Measurements from ENCODE around the gene KRT5. TPM values are rescaled to one million over a fixed set of nuclear protein-coding genes. Genes with fewer than 3 reads are reported as not detected.

The KRT5 gene
- total RNA-seq, 4 donors from 2014 or later, result 4.6 to 452 (median 18.6) TPM

- no peaks in the 10 kb centered on the region for H3K36me3 ChIP-seq
- H3K9me3 ChIP-seq, result no peaks in the 10 kb centered on the region
- peaks cover 0 to 4% (median 0%) of the 10 kb centered on the region in 3 donors for H3K4me1 ChIP-seq
- 100% methylated on average over 1 to 2 of the region's 17 CpGs for WGBS, 2 donors (ENCODE audit: low coverage in 1 of 2)
- TF ChIP-seq POLR2AphosphoS5 (IDR thresholded peaks at IDR 0.05), result no peak
- no peak for TF ChIP-seq POLR2A (IDR thresholded peaks at IDR 0.05)
- no peak for TF ChIP-seq CTCF (IDR thresholded peaks at IDR 0.05)
- TF ChIP-seq EP300 (IDR thresholded peaks at IDR 0.05), result no peak
- peaks cover 15% of the 10 kb centered on the region for H3K27me3 ChIP-seq
- no peak overlapping the region for H3K4me3 ChIP-seq
- H3K27ac ChIP-seq, result no peak overlapping the region
- no peak for ATAC-seq
Measured at GRCh38 chr12:52543985-52544883, 24.0 kb upstream of the KRT5 start.

GRCh38 chr12:52542785-52543318, 22.7 kb upstream of the KRT5 start:
- no peak overlapping the region for H3K4me3 ChIP-seq
- ATAC-seq, result no peak
- TF ChIP-seq POLR2AphosphoS5 (IDR thresholded peaks at IDR 0.05) (no peak), EP300 (IDR thresholded peaks at IDR 0.05) (no peak), POLR2A (IDR thresholded peaks at IDR 0.05) (no peak), CTCF (IDR thresholded peaks at IDR 0.05) (no peak)
- H3K27me3 ChIP-seq, result peaks cover 4% of the 10 kb centered on the region
- H3K4me1 ChIP-seq, result peaks cover 0 to 11% (median 0%) of the 10 kb centered on the region in 3 donors
- no peaks in the 10 kb centered on the region for H3K36me3 ChIP-seq
- 68 to 79% methylated on average over 4 to 6 of the region's 7 CpGs for WGBS, 2 donors (ENCODE audit: low coverage in 1 of 2)
- no peak overlapping the region for H3K27ac ChIP-seq
- H3K9me3 ChIP-seq, result no peaks in the 10 kb centered on the region

- peaks cover 0 to 11% (median 0%) of the 10 kb centered on the region in 3 donors for H3K4me1 ChIP-seq
Measured at GRCh38 chr12:52542157-52542556, 22.0 kb upstream of the KRT5 start.

GRCh38 chr12:52541709-52542108, 21.5 kb upstream of the KRT5 start:
- H3K27me3 ChIP-seq, result peaks cover 4% of the 10 kb centered on the region
- H3K36me3 ChIP-seq, result no peaks in the 10 kb centered on the region
- peaks cover 0 to 11% (median 0%) of the 10 kb centered on the region in 3 donors for H3K4me1 ChIP-seq
- ATAC-seq, result no peak
- WGBS, 2 donors (ENCODE audit: low coverage in 1 of 2), result 95 to 97% methylated on average over 4 to 5 of the region's 5 CpGs
- H3K4me3 ChIP-seq, result no peak overlapping the region
- no peak overlapping the region for H3K27ac ChIP-seq
- no peak for TF ChIP-seq POLR2AphosphoS5 (IDR thresholded peaks at IDR 0.05)
- TF ChIP-seq POLR2A (IDR thresholded peaks at IDR 0.05), result no peak
- no peak for TF ChIP-seq CTCF (IDR thresholded peaks at IDR 0.05)
- no peak for TF ChIP-seq EP300 (IDR thresholded peaks at IDR 0.05)
- H3K9me3 ChIP-seq, result no peaks in the 10 kb centered on the region

More at GRCh38 chr12:52542157-52542556, 22.0 kb upstream of the KRT5 start:
- Histone ChIP-seq H3K4me3 (no peak overlapping the region), H3K36me3 (no peaks in the 10 kb centered on the region), H3K27ac (no peak overlapping the region), H3K9me3 (no peaks in the 10 kb centered on the region), H3K27me3 (peaks cover 4% of the 10 kb centered on the region)
- TF ChIP-seq CTCF (IDR thresholded peaks at IDR 0.05), result no peak
- TF ChIP-seq EP300 (IDR thresholded peaks at IDR 0.05), result no peak
- no peak for TF ChIP-seq POLR2A (IDR thresholded peaks at IDR 0.05)
- TF ChIP-seq POLR2AphosphoS5 (IDR thresholded peaks at IDR 0.05), result no peak
- ATAC-seq, result no peak
